ENCODE data around the gene EEF1AKMT4.

EEF1AKMT4 gene

DNA sequence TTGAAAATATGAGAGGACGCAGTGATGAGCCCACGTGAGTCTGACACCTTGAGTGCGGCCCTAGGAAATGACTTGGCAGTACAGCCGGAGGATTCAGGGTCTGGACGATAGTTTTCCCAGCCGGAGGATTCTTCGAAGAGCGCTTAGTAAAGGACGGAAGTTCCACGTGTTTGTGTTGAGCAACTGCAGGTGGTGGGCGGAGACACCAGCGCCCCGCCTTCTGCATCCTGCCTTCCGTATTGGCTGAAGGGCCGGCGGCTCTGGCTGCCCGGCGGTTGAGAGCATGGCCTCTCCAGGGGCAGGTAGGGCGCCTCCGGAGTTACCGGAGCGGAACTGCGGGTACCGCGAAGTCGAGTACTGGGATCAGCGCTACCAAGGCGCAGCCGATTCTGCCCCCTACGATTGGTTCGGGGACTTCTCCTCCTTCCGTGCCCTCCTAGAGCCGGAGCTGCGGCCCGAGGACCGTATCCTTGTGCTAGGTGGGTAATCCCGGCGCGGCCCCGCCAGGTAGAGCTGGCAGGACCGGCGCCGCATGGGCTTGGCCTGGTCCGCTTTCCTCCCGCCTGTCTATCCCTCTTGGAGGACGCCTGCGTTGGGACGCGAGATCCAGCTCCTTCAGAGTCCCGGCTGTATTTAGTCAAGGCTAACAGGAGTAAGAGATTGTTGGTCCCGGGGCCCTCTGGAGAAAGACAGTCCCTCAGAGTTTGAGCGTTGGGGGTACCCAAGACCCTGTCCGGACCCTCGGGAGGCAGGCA is at the start of gene EEF1AKMT4:
TSS of gene EEF1AKMT4 (plus strand) at position 261 of the 755 bp plus-strand sequence. CDS start at position 284, 23 bp downstream.
- peaks cover 17% of the 10 kb centered on the region for H3K27me3 Mint-ChIP-seq (ENCODE audit: low read depth, poor library complexity)
- peaks cover 7% of the 10 kb centered on the region for H3K36me3 Mint-ChIP-seq (ENCODE audit: low read depth)
- peak within 1 kb of the TSS; percentile 99 for H3K27ac Mint-ChIP-seq
- TF ChIP-seq, protein P1, sequence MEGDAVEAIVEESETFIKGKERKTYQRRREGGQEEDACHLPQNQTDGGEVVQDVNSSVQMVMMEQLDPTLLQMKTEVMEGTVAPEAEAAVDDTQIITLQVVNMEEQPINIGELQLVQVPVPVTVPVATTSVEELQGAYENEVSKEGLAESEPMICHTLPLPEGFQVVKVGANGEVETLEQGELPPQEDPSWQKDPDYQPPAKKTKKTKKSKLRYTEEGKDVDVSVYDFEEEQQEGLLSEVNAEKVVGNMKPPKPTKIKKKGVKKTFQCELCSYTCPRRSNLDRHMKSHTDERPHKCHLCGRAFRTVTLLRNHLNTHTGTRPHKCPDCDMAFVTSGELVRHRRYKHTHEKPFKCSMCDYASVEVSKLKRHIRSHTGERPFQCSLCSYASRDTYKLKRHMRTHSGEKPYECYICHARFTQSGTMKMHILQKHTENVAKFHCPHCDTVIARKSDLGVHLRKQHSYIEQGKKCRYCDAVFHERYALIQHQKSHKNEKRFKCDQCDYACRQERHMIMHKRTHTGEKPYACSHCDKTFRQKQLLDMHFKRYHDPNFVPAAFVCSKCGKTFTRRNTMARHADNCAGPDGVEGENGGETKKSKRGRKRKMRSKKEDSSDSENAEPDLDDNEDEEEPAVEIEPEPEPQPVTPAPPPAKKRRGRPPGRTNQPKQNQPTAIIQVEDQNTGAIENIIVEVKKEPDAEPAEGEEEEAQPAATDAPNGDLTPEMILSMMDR (IDR thresholded peaks at IDR 0.05): no peak
- DNase-seq: peak; percentile 96
- peak within 1 kb of the TSS; percentile 95 for H3K4me3 Mint-ChIP-seq
- H3K9me3 Mint-ChIP-seq: no peaks in the 10 kb centered on the region
- H3K4me1 Mint-ChIP-seq: peaks cover 19% of the 10 kb centered on the region

DNA sequence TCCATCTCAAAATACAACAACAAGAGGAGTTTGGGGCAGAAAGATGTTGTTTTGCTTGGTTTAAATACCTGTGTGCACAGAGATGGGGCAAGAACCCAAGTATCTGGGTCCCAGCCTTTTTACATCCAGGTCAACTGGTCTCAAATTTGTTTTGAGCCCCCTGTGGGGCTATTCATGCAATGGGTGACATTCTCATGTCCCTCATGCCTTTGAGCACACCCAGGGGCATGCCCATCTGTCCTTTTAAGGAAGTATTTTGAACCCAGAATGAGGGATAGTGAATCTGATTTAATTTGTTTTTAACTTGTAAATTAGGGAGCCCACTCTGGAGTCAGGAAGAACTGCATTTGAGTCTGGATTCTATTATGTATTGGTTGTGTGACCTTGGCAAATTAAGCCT is 48.6 kb upstream of the EEF1AKMT4 start:
- no peak overlapping the region for H3K4me3 Mint-ChIP-seq
- H3K27me3 Mint-ChIP-seq (ENCODE audit: low read depth, poor library complexity): peaks cover 23% of the 10 kb centered on the region
- no peak for DNase-seq
- TF ChIP-seq, protein P1 (IDR thresholded peaks at IDR 0.05): no peak
- H3K4me1 Mint-ChIP-seq: peaks cover 6% of the 10 kb centered on the region
- no peaks in the 10 kb centered on the region for H3K9me3 Mint-ChIP-seq
- no peaks in the 10 kb centered on the region for H3K36me3 Mint-ChIP-seq (ENCODE audit: low read depth)
- H3K27ac Mint-ChIP-seq: no peak overlapping the region

DNA sequence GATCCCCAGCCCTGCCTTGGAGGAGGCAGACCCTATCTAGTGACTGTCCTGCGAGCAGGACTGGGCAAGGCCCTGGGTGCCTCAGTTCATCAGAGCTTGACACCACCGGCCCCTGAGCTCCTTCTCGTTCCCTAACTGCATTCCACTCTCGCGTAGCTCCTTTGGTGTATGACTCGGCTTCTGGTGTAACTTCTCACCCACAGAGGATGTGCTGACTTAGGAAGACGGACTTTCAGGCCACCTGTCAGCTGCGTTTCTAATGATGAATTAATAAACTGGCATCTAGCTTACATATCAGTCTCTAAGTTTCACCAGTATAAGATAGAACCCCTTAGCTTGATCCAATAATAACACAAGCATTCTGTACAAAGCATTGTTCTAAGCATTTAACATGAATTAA is 45.9 kb upstream of the EEF1AKMT4 start:
- H3K27ac Mint-ChIP-seq: no peak overlapping the region
- no peaks in the 10 kb centered on the region for H3K9me3 Mint-ChIP-seq
- TF ChIP-seq, protein P1 (IDR thresholded peaks at IDR 0.05): no peak
- DNase-seq: no peak
- H3K27me3 Mint-ChIP-seq (ENCODE audit: low read depth, poor library complexity): peaks cover 44% of the 10 kb centered on the region
- no peak overlapping the region for H3K4me3 Mint-ChIP-seq
- no peaks in the 10 kb centered on the region for H3K36me3 Mint-ChIP-seq (ENCODE audit: low read depth)
- H3K4me1 Mint-ChIP-seq: peaks cover 6% of the 10 kb centered on the region

DNA sequence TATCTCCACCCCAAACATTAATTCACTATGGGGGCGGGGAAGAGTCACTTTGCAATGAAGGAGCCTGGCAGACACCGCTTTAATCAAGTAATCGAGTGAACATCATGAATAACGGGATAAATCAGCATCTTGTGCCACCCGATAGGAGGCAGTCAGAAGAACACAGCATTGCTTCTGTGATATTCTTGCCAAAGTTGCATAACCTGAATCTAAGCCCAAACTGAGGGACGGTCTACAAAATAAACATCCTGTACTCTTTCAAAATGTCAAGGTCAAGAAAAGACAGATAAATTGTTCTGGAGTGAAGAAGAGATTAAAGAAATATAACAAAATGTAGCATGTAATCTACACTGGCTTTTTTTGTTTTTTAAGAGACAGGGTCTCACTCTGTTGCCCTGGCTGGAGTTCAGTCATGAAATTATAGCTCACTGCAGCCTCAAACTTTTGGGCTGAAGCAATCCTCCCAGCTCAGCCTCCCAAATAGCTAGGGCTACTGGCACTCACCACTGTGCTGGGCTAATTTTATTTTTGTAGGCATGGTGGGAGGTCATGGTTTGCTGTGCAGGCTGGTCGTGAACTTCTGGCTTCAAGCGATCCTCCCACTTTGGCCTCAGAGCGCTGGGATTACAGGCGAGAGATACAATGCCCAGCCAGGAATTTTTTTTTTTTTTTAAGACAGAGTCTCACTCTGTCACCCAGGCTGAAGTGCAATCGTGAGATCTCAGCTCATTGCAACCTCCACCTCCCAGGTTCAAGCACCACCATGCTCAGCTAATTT is 40.1 kb upstream of the EEF1AKMT4 start:
- no peak overlapping the region for H3K27ac Mint-ChIP-seq
- no peak for DNase-seq
- H3K4me1 Mint-ChIP-seq: no peaks in the 10 kb centered on the region
- H3K36me3 Mint-ChIP-seq (ENCODE audit: low read depth): no peaks in the 10 kb centered on the region
- H3K4me3 Mint-ChIP-seq: no peak overlapping the region
- TF ChIP-seq, protein P1 (IDR thresholded peaks at IDR 0.05): no peak
- H3K9me3 Mint-ChIP-seq: no peaks in the 10 kb centered on the region
- peaks cover 41% of the 10 kb centered on the region for H3K27me3 Mint-ChIP-seq (ENCODE audit: low read depth, poor library complexity)

DNA sequence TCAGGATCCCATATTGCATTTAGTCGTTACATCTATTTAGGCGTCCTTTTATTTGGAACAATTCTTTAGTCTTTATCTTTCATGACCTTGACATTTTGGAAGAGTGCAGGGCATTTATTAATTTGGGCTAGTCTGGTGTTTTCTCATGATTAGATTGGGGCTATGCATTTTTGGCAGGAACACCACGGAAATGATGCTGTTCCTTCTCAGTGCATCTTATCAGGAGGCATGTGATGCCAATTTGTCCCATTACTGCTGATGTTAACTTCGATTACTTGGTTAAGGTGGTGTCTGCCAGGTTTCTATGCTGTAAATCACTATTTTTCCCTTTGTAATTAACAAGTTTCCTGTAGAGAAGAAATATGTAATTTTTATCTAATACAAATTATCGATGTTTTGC is 38.2 kb upstream of the EEF1AKMT4 start:
- TF ChIP-seq, protein P1 (IDR thresholded peaks at IDR 0.05): no peak
- no peak overlapping the region for H3K4me3 Mint-ChIP-seq
- no peaks in the 10 kb centered on the region for H3K36me3 Mint-ChIP-seq (ENCODE audit: low read depth)
- H3K27me3 Mint-ChIP-seq (ENCODE audit: low read depth, poor library complexity): peaks cover 46% of the 10 kb centered on the region
- H3K27ac Mint-ChIP-seq: no peak overlapping the region
- no peaks in the 10 kb centered on the region for H3K9me3 Mint-ChIP-seq
- no peaks in the 10 kb centered on the region for H3K4me1 Mint-ChIP-seq
- DNase-seq: no peak
